Measurements from ENCODE around the gene KRT85.

The KRT85 gene

DNA sequence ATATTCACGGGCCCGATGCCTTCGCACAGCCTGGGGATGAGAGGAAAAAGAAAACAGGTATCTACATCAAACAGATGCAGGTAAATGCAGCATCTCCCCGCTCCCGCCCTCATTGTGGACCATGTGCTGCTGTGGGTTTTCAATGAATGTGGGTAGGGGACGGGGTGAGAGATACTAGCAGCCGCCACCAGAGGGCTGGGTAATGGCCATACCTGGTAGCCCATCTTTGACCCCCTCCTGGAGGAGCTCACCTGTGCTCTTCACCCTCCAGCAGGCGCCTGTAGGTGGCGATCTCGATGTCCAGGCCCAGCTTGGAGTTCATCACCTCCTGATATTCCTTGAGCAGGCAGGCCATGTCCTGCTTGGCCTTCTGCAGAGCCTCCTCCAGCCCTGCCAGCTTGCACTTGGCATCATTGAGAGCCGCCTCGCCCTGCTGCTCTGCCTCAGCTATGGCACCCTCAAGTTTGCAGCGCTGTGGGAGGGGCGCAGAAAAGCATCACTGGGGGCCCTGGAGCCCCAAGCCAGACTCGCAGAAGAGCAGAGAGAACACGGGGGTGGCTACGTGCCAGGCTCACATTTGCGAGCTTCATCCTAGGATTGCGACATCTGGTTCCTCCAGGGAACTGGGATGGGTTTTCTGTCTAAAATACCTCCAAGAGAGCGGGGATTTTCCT is 28.6 kb upstream of the KRT85 start:
- DNase-seq (ENCODE audit: low read depth in 1 of 2, low spot score in 1 of 2) = no peak

GRCh38 chr12:52394836-52395405 is 27.6 kb upstream of the KRT85 start:
- no peak for DNase-seq (ENCODE audit: low read depth in 1 of 2, low spot score in 1 of 2)

DNA sequence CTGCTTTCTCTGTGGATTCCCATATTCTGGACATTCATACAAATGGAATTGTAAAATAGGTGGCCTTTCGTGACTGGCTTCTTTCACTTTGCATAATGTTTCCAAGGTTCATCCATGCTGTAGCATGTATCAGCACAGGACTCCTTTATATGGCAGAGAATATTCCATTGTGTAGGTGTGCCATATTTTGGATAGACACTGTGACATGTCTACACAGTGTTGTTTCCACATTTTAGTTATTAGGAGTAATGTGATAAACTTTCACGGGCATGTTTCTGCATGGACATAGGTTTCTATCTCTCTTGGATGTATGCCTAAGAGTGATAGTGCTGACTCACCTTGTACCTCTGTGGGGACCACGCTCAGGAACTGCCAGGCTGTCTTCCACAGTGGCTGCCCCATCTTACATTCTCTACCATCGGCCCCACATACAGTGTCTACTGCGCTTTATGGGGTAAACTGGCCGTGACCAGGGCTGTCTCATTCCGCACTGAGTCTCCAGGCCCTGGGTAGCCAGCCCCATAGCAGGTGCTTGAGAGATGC is 25.3 kb upstream of the KRT85 start:
- no peak for DNase-seq (ENCODE audit: low read depth in 1 of 2, low spot score in 1 of 2)

GRCh38 chr12:52391618-52392002 is 24.3 kb upstream of the KRT85 start:
- DNase-seq (ENCODE audit: low read depth in 1 of 2, low spot score in 1 of 2) = no peak

- DNase-seq (ENCODE audit: low read depth in 1 of 2, low spot score in 1 of 2) = no peak
Observed at GRCh38 chr12:52390739-52391617, 23.7 kb upstream of the KRT85 start.

DNA sequence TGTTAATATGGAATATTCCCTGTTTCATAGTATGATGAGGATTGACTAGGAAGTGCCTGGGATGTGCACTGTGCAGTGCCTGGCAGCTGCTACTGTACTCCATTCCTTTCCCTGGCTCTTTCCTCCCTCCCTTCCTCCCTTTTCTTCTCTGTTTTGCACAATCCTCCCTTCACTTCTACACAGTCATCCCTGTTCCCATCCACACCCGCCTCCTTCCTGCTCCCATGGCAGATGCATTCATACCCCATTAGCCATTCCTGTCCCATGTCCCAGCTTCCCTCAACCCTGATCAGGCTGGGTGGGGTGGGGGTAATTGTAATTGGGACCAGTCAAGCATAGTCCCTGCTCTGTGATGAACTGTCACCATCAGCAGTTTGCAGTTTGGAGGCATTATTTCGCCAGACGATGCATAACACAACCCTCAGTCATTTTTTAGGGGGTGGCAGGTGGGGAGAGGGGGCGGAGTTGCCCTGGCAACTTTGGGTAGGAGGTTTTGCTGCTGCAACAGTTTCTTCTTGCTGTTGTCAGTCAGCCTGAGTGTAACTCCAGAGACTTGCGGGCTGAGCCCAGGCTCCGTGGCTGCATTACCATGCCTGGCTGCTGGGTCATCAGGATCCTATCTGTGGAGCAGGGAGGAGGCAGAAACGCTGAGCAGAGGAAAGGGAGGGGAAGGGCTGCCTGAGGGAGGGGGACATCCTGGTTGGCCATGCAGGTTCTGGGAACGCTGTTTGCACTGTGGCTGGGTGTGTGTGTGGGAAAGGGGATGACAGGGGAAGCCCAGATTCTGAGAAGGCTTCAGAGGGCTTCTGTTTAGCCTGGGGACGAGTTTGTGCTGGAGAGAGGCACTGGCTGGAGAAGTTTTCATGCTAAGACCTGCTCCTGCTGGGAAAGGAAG is 22.3 kb upstream of the KRT85 start:
- DNase-seq (ENCODE audit: low read depth in 1 of 2, low spot score in 1 of 2) = no peak

- no peak for DNase-seq (ENCODE audit: low read depth in 1 of 2, low spot score in 1 of 2)
Observed at GRCh38 chr12:52387859-52388258, 20.6 kb upstream of the KRT85 start.

DNA sequence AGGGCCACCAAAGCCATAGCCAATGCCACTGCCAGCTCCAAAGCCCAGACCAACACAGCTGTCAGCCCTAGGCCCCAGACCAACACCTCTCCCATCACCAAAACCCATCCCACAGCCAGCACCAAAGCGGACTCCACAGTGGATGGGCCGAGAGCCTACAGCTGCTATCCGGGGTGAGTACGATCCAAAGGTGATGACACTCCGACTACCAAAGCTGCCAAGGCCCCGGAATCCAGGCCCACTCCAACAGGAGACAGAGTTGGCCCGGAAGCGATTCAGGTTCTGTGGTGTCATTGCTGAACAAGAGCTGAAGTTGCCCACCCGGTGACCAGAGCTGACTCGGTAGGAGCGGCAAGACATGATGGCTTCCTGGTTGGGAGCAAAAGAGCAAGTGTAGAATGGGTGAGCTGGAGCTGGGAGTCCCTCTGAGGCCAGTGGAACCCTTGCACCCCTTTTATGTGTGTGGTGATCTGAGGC is 18.0 kb upstream of the KRT85 start, which contains the start of gene KRT84:
Gene KRT84, minus strand, starts transcription at position 427 of the 477 bp plus-strand sequence. Its CDS starts 67 bp downstream, at position 360.
- no peak for DNase-seq (ENCODE audit: low read depth in 1 of 2, low spot score in 1 of 2)

GRCh38 chr12:52383331-52383730 is 16.1 kb upstream of the KRT85 start:
- no peak for DNase-seq (ENCODE audit: low read depth in 1 of 2, low spot score in 1 of 2)

DNA sequence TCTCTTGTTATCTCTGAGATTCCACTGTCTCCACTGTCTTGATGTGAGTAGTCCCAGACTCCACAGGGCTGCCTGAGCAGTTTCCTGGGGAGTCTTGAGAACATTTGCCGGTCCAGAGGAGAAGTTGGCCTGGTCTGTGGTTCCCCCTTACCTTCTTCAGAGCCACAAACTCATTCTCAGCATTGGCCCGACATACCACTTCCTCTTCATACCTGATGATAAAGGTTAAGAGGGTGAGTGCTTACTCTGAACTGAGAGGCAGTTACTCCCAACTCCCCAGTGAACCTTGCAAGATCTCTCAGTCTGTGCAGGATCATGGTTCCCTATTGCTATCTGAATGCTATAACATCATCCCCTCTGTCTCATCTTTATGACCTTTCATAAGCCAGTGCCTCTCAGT is 15.6 kb upstream of the KRT85 start:
- DNase-seq (ENCODE audit: low read depth in 1 of 2, low spot score in 1 of 2) = no peak

- no peak for DNase-seq (ENCODE audit: low read depth in 1 of 2, low spot score in 1 of 2)
Observed at GRCh38 chr12:52381206-52381605, 13.9 kb upstream of the KRT85 start.

- no peak for DNase-seq (ENCODE audit: low read depth in 1 of 2, low spot score in 1 of 2)
Observed at GRCh38 chr12:52380271-52380694, 13.0 kb upstream of the KRT85 start.

GRCh38 chr12:52379536-52379935 is 12.3 kb upstream of the KRT85 start:
- DNase-seq (ENCODE audit: low read depth in 1 of 2, low spot score in 1 of 2) = no peak

GRCh38 chr12:52378091-52378490 is 10.8 kb upstream of the KRT85 start:
- DNase-seq (ENCODE audit: low read depth in 1 of 2, low spot score in 1 of 2) = no peak

GRCh38 chr12:52377266-52377665 is 10.0 kb upstream of the KRT85 start:
- no peak for DNase-seq (ENCODE audit: low read depth in 1 of 2, low spot score in 1 of 2)

GRCh38 chr12:52372216-52373154 is 5.2 kb upstream of the KRT85 start:
- DNase-seq (ENCODE audit: low read depth in 1 of 2, low spot score in 1 of 2) = no peak

- no peak for DNase-seq (ENCODE audit: low read depth in 1 of 2, low spot score in 1 of 2)
Observed at GRCh38 chr12:52371716-52372115, 4.4 kb upstream of the KRT85 start.

GRCh38 chr12:52370926-52371608 is 3.8 kb upstream of the KRT85 start:
- no peak for DNase-seq (ENCODE audit: low read depth in 1 of 2, low spot score in 1 of 2)

DNA sequence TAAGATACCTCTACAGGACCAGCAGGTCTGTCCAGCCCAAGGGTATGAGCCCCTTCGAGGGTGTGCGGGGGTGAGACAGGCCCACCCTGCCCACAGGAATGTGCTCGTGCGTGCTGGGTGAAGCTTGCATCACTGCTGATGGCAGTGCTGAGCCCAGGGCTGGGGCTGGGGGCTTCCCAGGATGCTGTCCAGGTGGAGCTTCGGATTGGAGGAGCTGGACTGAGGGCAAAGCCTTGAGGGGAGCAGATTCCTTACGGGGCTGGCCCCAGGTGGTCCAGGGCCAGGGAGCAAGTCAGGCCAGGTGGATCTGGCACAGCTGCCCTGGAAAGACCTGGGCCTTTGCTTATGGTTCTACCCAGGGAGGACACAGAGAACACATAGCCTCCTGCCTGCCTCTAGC is 2.5 kb upstream of the KRT85 start:
- DNase-seq (ENCODE audit: low read depth in 1 of 2, low spot score in 1 of 2) = no peak

Data from activated T-helper 1 cell treated with anti-CD3 and anti-CD28 coated beads, Interleukin-2, amount 50 U/mL, for 16 hours (primary cell).